IMR-90 (cell line): ENCODE results near the gene ADGRG1.

Source experiments
- CTCF ChIP-seq: conservative IDR thresholded peaks from 2 replicates; pipeline ENCODE4 v1.5.1; 2012; ENCODE audit warnings: mild to moderate bottlenecking, low read depth, low read length, improper control_type of control experiment
- TF ChIP-seq, protein P1 (sequence below): fragments of 150-350 bp; IDR thresholded peaks from 2 replicates; pipeline ENCODE4 v1.6.1; 2017; ENCODE audit warnings: mild to moderate bottlenecking, antibody characterized with exemption, low read length, low read depth

GRCh38 chr16:57656342-57656955, 28.0 kb downstream of the ADGRG1 start:
- no peak for TF ChIP-seq CTCF
- TF ChIP-seq, protein P1, sequence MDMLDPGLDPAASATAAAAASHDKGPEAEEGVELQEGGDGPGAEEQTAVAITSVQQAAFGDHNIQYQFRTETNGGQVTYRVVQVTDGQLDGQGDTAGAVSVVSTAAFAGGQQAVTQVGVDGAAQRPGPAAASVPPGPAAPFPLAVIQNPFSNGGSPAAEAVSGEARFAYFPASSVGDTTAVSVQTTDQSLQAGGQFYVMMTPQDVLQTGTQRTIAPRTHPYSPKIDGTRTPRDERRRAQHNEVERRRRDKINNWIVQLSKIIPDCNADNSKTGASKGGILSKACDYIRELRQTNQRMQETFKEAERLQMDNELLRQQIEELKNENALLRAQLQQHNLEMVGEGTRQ: no peak
